Measurements from ENCODE around the gene FAM240A.

The FAM240A gene

DNA sequence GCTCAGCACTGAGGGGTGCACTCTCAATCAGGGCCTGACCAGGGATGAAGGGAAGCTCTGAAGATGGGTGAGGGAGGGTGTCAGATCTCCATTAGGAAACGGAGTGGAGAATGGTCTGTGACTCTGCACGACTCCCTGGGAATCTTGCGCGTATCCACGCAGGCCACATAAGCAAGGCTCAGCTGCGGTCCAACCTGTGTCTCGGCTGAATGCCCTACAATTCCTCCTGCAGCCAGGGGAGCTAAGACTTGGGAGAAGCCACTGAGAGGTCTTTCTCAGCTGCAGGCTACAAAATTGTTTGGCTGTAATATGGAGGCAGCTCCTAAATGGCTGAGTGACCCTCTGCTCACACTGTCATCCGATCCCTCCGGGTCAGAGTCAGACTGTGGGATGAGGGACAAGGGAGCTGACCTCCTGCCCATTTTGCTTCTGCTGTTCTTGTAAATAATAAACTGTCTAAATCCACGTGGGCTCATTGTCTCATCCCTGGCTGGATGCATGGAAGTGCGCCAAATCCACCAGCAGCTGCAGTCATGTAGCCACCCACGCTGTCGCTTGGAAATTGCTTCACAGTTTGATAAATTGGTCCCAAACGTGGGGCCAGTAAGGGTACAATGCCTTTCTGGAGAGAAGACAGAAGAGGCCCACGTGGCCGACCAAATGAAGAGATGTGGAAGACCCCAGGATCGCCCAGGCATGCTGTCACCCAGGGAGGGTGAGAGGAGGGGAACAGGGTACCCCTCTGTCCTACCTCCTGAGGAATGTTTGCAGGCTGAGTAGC is 50.6 kb downstream of the FAM240A start:
- in situ Hi-C loops (cut with HindIII; ENCODE audit: low pct_unique_long_range_greater_than_20kb, low sequenced_read_pairs) = no loop called here
- no peak for TF ChIP-seq JUND (IDR thresholded peaks at IDR 0.05; ENCODE audit: low read depth)
- no peak for DNase-seq (ENCODE audit: low read depth in 1 of 2, low spot score in 1 of 2)

DNA sequence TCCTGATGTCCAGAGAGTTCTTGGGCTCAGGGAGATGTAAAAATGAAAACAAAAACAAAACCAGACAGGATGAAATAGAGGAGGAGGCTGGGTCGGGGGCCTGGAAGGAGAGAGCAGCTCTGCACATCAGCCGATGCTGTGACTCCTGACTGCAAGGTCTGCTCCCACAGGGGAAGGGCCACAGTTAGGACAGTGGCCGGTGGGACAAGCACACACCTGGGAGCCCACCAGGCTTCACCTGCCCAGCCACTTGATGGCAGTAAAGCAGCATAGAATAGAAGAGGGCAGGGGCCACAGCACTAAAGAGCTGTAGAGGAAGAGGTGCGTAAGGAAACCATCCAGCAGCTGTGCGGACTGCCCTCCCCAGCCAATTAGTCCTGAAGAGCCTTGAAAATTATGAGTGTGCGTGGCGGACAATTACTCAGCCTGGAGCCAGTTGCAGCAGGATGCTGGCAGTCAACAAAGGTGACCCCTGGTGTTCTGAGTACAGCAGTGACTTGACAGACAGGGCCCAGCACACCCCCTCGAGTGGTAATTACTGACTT is 51.3 kb downstream of the FAM240A start:
- in situ Hi-C loops (cut with HindIII; ENCODE audit: low pct_unique_long_range_greater_than_20kb, low sequenced_read_pairs) = no loop called here
- TF ChIP-seq JUND (IDR thresholded peaks at IDR 0.05; ENCODE audit: low read depth) = no peak
- peak in 1 of 2 experiments; percentile 45 for DNase-seq (ENCODE audit: low read depth in 1 of 2, low spot score in 1 of 2)

GRCh38 chr3:46664188-46664970 is 52.1 kb downstream of the FAM240A start:
- TF ChIP-seq JUND (IDR thresholded peaks at IDR 0.05; ENCODE audit: low read depth) = no peak
- in situ Hi-C loops (cut with HindIII; ENCODE audit: low pct_unique_long_range_greater_than_20kb, low sequenced_read_pairs) = no loop called here
- DNase-seq (ENCODE audit: low read depth in 1 of 2, low spot score in 1 of 2) = no peak

- DNase-seq (ENCODE audit: low read depth in 1 of 2, low spot score in 1 of 2) = no peak
- TF ChIP-seq JUND (IDR thresholded peaks at IDR 0.05; ENCODE audit: low read depth) = no peak
- in situ Hi-C loops (cut with HindIII; ENCODE audit: low pct_unique_long_range_greater_than_20kb, low sequenced_read_pairs) = no loop called here
Observed at GRCh38 chr3:46664971-46665762, 52.8 kb downstream of the FAM240A start.

- in situ Hi-C loops (cut with HindIII; ENCODE audit: low pct_unique_long_range_greater_than_20kb, low sequenced_read_pairs) = no loop called here
- no peak for TF ChIP-seq JUND (IDR thresholded peaks at IDR 0.05; ENCODE audit: low read depth)
- no peak for DNase-seq (ENCODE audit: low read depth in 1 of 2, low spot score in 1 of 2)
Observed at GRCh38 chr3:46665763-46666452, 53.6 kb downstream of the FAM240A start.

- no peak for DNase-seq (ENCODE audit: low read depth in 1 of 2, low spot score in 1 of 2)
- in situ Hi-C loops (cut with HindIII; ENCODE audit: low pct_unique_long_range_greater_than_20kb, low sequenced_read_pairs) = no loop called here
- TF ChIP-seq JUND (IDR thresholded peaks at IDR 0.05; ENCODE audit: low read depth) = no peak
Observed at GRCh38 chr3:46666453-46666845, 54.1 kb downstream of the FAM240A start.

GRCh38 chr3:46667061-46667621 is 54.8 kb downstream of the FAM240A start:
- no peak for TF ChIP-seq JUND (IDR thresholded peaks at IDR 0.05; ENCODE audit: low read depth)
- in situ Hi-C loops (cut with HindIII; ENCODE audit: low pct_unique_long_range_greater_than_20kb, low sequenced_read_pairs) = no loop called here
- no peak for DNase-seq (ENCODE audit: low read depth in 1 of 2, low spot score in 1 of 2)

DNA sequence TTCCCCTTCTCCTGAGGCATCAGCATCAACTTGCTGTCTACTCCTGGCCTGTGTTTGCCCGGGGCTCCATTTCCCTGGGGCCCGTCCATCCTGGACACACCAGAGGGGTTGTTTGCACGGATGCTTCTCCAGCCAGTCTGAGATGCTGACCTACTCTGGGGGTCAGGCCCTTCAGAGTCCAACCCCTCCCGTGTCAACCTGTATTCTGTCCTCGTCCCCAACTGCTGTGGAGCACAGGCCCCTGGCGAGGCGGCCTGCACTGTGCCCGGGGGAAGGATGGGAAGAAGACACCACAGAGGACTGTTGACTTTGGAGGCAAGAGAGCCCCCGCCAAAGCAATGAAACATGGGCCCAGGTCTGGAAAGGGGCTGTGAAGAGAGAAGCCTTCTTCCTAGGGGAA is 55.3 kb downstream of the FAM240A start:
- TF ChIP-seq JUND (IDR thresholded peaks at IDR 0.05; ENCODE audit: low read depth) = no peak
- no peak for DNase-seq (ENCODE audit: low read depth in 1 of 2, low spot score in 1 of 2)
- in situ Hi-C loops (cut with HindIII; ENCODE audit: low pct_unique_long_range_greater_than_20kb, low sequenced_read_pairs) = no loop called here

GRCh38 chr3:46668116-46668515 is 55.8 kb downstream of the FAM240A start:
- DNase-seq (ENCODE audit: low read depth in 1 of 2, low spot score in 1 of 2) = no peak
- in situ Hi-C loops (cut with HindIII; ENCODE audit: low pct_unique_long_range_greater_than_20kb, low sequenced_read_pairs) = no loop called here
- no peak for TF ChIP-seq JUND (IDR thresholded peaks at IDR 0.05; ENCODE audit: low read depth)

DNA sequence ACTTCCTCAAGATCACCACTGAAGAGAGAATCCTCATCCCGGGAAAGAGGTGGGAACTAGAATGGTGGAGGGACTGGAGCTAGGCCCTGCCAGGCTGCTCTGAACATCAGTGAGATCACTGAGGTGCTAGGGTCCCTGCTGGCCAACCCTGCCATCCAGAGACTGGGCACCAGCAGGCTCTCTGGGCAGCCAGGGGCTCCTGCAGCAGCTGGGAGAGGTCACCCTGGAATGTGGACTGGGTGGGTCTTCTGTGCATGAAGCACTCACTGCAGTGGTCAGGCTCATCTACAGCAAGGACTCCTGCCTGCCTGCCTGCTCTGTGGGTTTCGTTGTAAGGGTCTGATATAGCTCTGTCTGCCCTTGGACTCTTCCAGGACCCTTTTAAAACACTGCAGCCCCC is 56.3 kb downstream of the FAM240A start:
- TF ChIP-seq JUND (IDR thresholded peaks at IDR 0.05; ENCODE audit: low read depth) = no peak
- in situ Hi-C loops (cut with HindIII; ENCODE audit: low pct_unique_long_range_greater_than_20kb, low sequenced_read_pairs) = no loop called here
- DNase-seq (ENCODE audit: low read depth in 1 of 2, low spot score in 1 of 2) = no peak

- no peak for DNase-seq (ENCODE audit: low read depth in 1 of 2, low spot score in 1 of 2)
- in situ Hi-C loops (cut with HindIII; ENCODE audit: low pct_unique_long_range_greater_than_20kb, low sequenced_read_pairs) = no loop called here
- TF ChIP-seq JUND (IDR thresholded peaks at IDR 0.05; ENCODE audit: low read depth) = no peak
Observed at GRCh38 chr3:46669191-46669999, 57.1 kb downstream of the FAM240A start.
